Measurements from ENCODE around the gene SUMO1.

Gene SUMO1

GRCh38 chr2:202194418-202194817 lies 44.0 kb downstream of the SUMO1 start:
- DNase-seq = no peak

GRCh38 chr2:202193881-202194353 lies 44.5 kb downstream of the SUMO1 start:
- DNase-seq = no peak

GRCh38 chr2:202193305-202193704 lies 45.1 kb downstream of the SUMO1 start:
- DNase-seq = no peak

- no peak for DNase-seq
Measured at GRCh38 chr2:202187570-202187969, 50.8 kb downstream of the SUMO1 start.

GRCh38 chr2:202186641-202187202 lies 51.7 kb downstream of the SUMO1 start:
- DNase-seq = no peak

- no peak for DNase-seq
Measured at GRCh38 chr2:202185156-202185555, 53.2 kb downstream of the SUMO1 start.

GRCh38 chr2:202184557-202184956 lies 53.8 kb downstream of the SUMO1 start:
- DNase-seq = no peak

GRCh38 chr2:202178346-202178958 lies 59.9 kb downstream of the SUMO1 start:
- DNase-seq = peak in 1 of 2 experiments; percentile 57

- DNase-seq = no peak
Measured at GRCh38 chr2:202172439-202173211, 65.8 kb downstream of the SUMO1 start.

- DNase-seq = peak in 1 of 2 experiments; percentile 19
Measured at GRCh38 chr2:202171241-202171825, 67.1 kb downstream of the SUMO1 start.

GRCh38 chr2:202169832-202170424 lies 68.5 kb downstream of the SUMO1 start:
- DNase-seq = no peak

GRCh38 chr2:202169131-202169530 lies 69.3 kb downstream of the SUMO1 start:
- no peak for DNase-seq

GRCh38 chr2:202165945-202166344 lies 72.5 kb downstream of the SUMO1 start:
- no peak for DNase-seq

GRCh38 chr2:202165208-202165607 lies 73.2 kb downstream of the SUMO1 start:
- DNase-seq = no peak

- DNase-seq = no peak
Measured at GRCh38 chr2:202164411-202164810, 74.0 kb downstream of the SUMO1 start.

GRCh38 chr2:202161151-202161835 lies 77.1 kb downstream of the SUMO1 start:
- peak; percentile 73 to 88 for DNase-seq

- DNase-seq = peak in 1 of 2 experiments; percentile 37
Measured at GRCh38 chr2:202158796-202159195, 79.6 kb downstream of the SUMO1 start.

GRCh38 chr2:202157211-202157990 lies 81.0 kb downstream of the SUMO1 start:
- no peak for DNase-seq
